ENCODE results near the gene ARPP21. TPM values are rescaled to one million over a fixed set of nuclear protein-coding genes. Genes with fewer than 3 reads are reported as not detected.

The ARPP21 gene
- polyA plus RNA-seq, 1 of the 3 experiments (the other 2 are of a cell fraction): 1.6 TPM

- POLR2A ChIA-PET: no interaction called here
Observed at GRCh38 chr3:35748144-35748543, 108.8 kb downstream of the ARPP21 start.

GRCh38 chr3:35751207-35751606 lies 111.9 kb downstream of the ARPP21 start:
- ChIA-PET CTCF (no interaction called here), POLR2A (no interaction called here)
- H3K27ac ChIP-seq (ENCODE audit: low read depth in 2 of 2, low read length in 1 of 2): no peak overlapping the region
- no peak for DNase-seq
- no peak overlapping the region for H3K4me2 ChIP-seq
- no peak overlapping the region for H3K4me3 ChIP-seq (ENCODE audit: low read depth in 2 of 2, low read length in 1 of 2)
- no peak overlapping the region for H2AFZ ChIP-seq (ENCODE audit: low read depth)
- H3K36me3 ChIP-seq (replicated peaks in 1 of 2; ENCODE audit: control insufficient read depth in 1 of 2, insufficient read depth in 2 of 2, low read length in 1 of 2): no peaks in the 10 kb centered on the region
- no peaks in the 10 kb centered on the region for H3K9me2 ChIP-seq
- no peaks in the 10 kb centered on the region for H3K9me3 ChIP-seq
- H3F3A ChIP-seq (replicated peaks; ENCODE audit: insufficient read depth): no peaks in the 10 kb centered on the region
- WGBS (ENCODE audit: low lambda C conversion rate): 81% methylated on average over 3 of the region's 3 CpGs
- no peaks in the 10 kb centered on the region for H3K27me3 ChIP-seq (ENCODE audit: insufficient read depth)
- no peak overlapping the region for H3K9ac ChIP-seq
- no peaks in the 10 kb centered on the region for H4K20me1 ChIP-seq (ENCODE audit: insufficient read depth)
- no peaks in the 10 kb centered on the region for H3K79me2 ChIP-seq (ENCODE audit: insufficient read depth)
- no peaks in the 10 kb centered on the region; a peak in 1 of 4 replicates for H3K4me1 ChIP-seq (ENCODE audit: control insufficient read depth in 1 of 2, insufficient read depth in 2 of 2, low read depth in 1 of 2, low read length in 1 of 2)
- TF ChIP-seq TEAD4 (IDR thresholded peaks at IDR 0.05; ENCODE audit: borderline replicate concordance, insufficient read depth): no peak
- no peak for TF ChIP-seq ZBTB33 (IDR thresholded peaks at IDR 0.05; ENCODE audit: borderline replicate concordance, low read depth)
- TF ChIP-seq IRF3 (IDR thresholded peaks at IDR 0.05; ENCODE audit: low read depth, low read length): no peak
- no peak for TF ChIP-seq GATA2 (CRISPR knock-in tag; IDR thresholded peaks at IDR 0.05)
- no peak for TF ChIP-seq CHD2 (IDR thresholded peaks at IDR 0.05; ENCODE audit: low read length, partially characterized antibody)
- no peak for TF ChIP-seq MAX (IDR thresholded peaks at IDR 0.05; ENCODE audit: low read depth)
- TF ChIP-seq FOXJ3 (CRISPR knock-in tag; IDR thresholded peaks at IDR 0.05): no peak
- no peak for TF ChIP-seq RCOR1 (IDR thresholded peaks at IDR 0.05; ENCODE audit: low read length)
- TF ChIP-seq MXI1 (IDR thresholded peaks at IDR 0.05; ENCODE audit: low read depth, low read length): no peak

More at GRCh38 chr3:35748144-35748543, 108.8 kb downstream of the ARPP21 start:
- Histone ChIP-seq H3K9ac (no peak overlapping the region), H3K4me2 (no peak overlapping the region), H3K9me3 (no peaks in the 10 kb centered on the region), H3K27ac (ENCODE audit: low read depth in 2 of 2, low read length in 1 of 2) (no peak overlapping the region), H3K36me3 (replicated peaks in 1 of 2; ENCODE audit: control insufficient read depth in 1 of 2, insufficient read depth in 2 of 2, low read length in 1 of 2) (no peaks in the 10 kb centered on the region), H3K4me1 (ENCODE audit: control insufficient read depth in 1 of 2, insufficient read depth in 2 of 2, low read depth in 1 of 2, low read length in 1 of 2) (no peaks in the 10 kb centered on the region; a peak in 2 of 4 replicates), H3K4me3 (ENCODE audit: low read depth in 2 of 2, low read length in 1 of 2) (no peak overlapping the region), H4K20me1 (ENCODE audit: insufficient read depth) (no peaks in the 10 kb centered on the region), H2AFZ (ENCODE audit: low read depth) (no peak overlapping the region), H3F3A (replicated peaks; ENCODE audit: insufficient read depth) (no peaks in the 10 kb centered on the region), H3K79me2 (ENCODE audit: insufficient read depth) (no peaks in the 10 kb centered on the region), H3K9me2 (no peaks in the 10 kb centered on the region), H3K27me3 (ENCODE audit: insufficient read depth) (no peaks in the 10 kb centered on the region)
- CTCF ChIA-PET: no interaction called here
- TF ChIP-seq FOXM1 (IDR thresholded peaks at IDR 0.05; ENCODE audit: low read depth) (no peak), FOXJ3 (CRISPR knock-in tag; IDR thresholded peaks at IDR 0.05) (no peak), RXRA (IDR thresholded peaks at IDR 0.05; ENCODE audit: borderline replicate concordance, low read depth) (no peak), NRF1 (IDR thresholded peaks at IDR 0.05; ENCODE audit: low read depth, low read length) (no peak), EZH2phosphoT487 (IDR thresholded peaks at IDR 0.05; ENCODE audit: borderline replicate concordance, low read depth) (no peak), CHD2 (IDR thresholded peaks at IDR 0.05; ENCODE audit: low read length, partially characterized antibody) (no peak), MAX (IDR thresholded peaks at IDR 0.05; ENCODE audit: low read depth) (no peak), EP300 (IDR thresholded peaks at IDR 0.05; ENCODE audit: borderline replicate concordance in 1 of 2, low read depth in 1 of 2, low read length in 1 of 2) (no peak), MXI1 (IDR thresholded peaks at IDR 0.05; ENCODE audit: low read depth, low read length) (no peak)
- TF ChIP-seq, protein P1, sequence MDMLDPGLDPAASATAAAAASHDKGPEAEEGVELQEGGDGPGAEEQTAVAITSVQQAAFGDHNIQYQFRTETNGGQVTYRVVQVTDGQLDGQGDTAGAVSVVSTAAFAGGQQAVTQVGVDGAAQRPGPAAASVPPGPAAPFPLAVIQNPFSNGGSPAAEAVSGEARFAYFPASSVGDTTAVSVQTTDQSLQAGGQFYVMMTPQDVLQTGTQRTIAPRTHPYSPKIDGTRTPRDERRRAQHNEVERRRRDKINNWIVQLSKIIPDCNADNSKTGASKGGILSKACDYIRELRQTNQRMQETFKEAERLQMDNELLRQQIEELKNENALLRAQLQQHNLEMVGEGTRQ (IDR thresholded peaks at IDR 0.05; ENCODE audit: borderline replicate concordance, low read depth, low read length): no peak
- TF ChIP-seq, protein P2, sequence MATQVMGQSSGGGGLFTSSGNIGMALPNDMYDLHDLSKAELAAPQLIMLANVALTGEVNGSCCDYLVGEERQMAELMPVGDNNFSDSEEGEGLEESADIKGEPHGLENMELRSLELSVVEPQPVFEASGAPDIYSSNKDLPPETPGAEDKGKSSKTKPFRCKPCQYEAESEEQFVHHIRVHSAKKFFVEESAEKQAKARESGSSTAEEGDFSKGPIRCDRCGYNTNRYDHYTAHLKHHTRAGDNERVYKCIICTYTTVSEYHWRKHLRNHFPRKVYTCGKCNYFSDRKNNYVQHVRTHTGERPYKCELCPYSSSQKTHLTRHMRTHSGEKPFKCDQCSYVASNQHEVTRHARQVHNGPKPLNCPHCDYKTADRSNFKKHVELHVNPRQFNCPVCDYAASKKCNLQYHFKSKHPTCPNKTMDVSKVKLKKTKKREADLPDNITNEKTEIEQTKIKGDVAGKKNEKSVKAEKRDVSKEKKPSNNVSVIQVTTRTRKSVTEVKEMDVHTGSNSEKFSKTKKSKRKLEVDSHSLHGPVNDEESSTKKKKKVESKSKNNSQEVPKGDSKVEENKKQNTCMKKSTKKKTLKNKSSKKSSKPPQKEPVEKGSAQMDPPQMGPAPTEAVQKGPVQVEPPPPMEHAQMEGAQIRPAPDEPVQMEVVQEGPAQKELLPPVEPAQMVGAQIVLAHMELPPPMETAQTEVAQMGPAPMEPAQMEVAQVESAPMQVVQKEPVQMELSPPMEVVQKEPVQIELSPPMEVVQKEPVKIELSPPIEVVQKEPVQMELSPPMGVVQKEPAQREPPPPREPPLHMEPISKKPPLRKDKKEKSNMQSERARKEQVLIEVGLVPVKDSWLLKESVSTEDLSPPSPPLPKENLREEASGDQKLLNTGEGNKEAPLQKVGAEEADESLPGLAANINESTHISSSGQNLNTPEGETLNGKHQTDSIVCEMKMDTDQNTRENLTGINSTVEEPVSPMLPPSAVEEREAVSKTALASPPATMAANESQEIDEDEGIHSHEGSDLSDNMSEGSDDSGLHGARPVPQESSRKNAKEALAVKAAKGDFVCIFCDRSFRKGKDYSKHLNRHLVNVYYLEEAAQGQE (IDR thresholded peaks at IDR 0.05; ENCODE audit: low read depth, low read length): no peak
- TF ChIP-seq, protein P3, sequence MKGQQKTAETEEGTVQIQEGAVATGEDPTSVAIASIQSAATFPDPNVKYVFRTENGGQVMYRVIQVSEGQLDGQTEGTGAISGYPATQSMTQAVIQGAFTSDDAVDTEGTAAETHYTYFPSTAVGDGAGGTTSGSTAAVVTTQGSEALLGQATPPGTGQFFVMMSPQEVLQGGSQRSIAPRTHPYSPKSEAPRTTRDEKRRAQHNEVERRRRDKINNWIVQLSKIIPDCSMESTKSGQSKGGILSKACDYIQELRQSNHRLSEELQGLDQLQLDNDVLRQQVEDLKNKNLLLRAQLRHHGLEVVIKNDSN (IDR thresholded peaks at IDR 0.05; ENCODE audit: borderline replicate concordance, low read depth): no peak
- DNase-seq: no peak

All from SK-N-SH (cell line).